Measurements from ENCODE around the gene DUSP11.
"Not testable (repeated sequence)": the region's sequence is repeated elsewhere in the genome, so short reads cannot be mapped to it uniquely, and the experiment has no call there.

DUSP11 gene

GRCh38 chr2:73764945-73765344 is 15.0 kb downstream of the DUSP11 start:
- Histone ChIP-seq H3K4me3 (replicated peaks; ENCODE audit: low read depth, low read length) (no peak overlapping the region), H3K27me3 (replicated peaks; ENCODE audit: control insufficient read depth, insufficient read depth, low read length) (no peaks in the 10 kb centered on the region), H3K36me3 (ENCODE audit: control insufficient read depth, insufficient read depth, low read length) (peaks cover 11% of the 10 kb centered on the region)
- TF ChIP-seq CTCF (IDR thresholded peaks at IDR 0.05; ENCODE audit: insufficient read depth, low read length, poor library complexity, severe bottlenecking) = no peak
- no peak for DNase-seq (ENCODE audit: extremely low read depth, insufficient read length)

GRCh38 chr2:73762571-73762970 is 17.3 kb downstream of the DUSP11 start:
- H3K36me3 ChIP-seq (ENCODE audit: control insufficient read depth, insufficient read depth, low read length) = peaks cover 8% of the 10 kb centered on the region
- no peak for TF ChIP-seq CTCF (IDR thresholded peaks at IDR 0.05; ENCODE audit: insufficient read depth, low read length, poor library complexity, severe bottlenecking)

GRCh38 chr2:73759904-73760303 is 20.0 kb downstream of the DUSP11 start:
- H3K36me3 ChIP-seq (ENCODE audit: control insufficient read depth, insufficient read depth, low read length) = peaks cover 6% of the 10 kb centered on the region
- no peak overlapping the region for H3K4me3 ChIP-seq (replicated peaks; ENCODE audit: low read depth, low read length)
- no peak for DNase-seq (ENCODE audit: extremely low read depth, insufficient read length)
- H3K27me3 ChIP-seq (replicated peaks; ENCODE audit: control insufficient read depth, insufficient read depth, low read length) = no peaks in the 10 kb centered on the region
- no peak for TF ChIP-seq CTCF (IDR thresholded peaks at IDR 0.05; ENCODE audit: insufficient read depth, low read length, poor library complexity, severe bottlenecking)

More at GRCh38 chr2:73762571-73762970, 17.3 kb downstream of the DUSP11 start:
- H3K4me3 ChIP-seq (replicated peaks; ENCODE audit: low read depth, low read length) = no peak overlapping the region
- H3K27me3 ChIP-seq (replicated peaks; ENCODE audit: control insufficient read depth, insufficient read depth, low read length) = no peaks in the 10 kb centered on the region
- DNase-seq (ENCODE audit: extremely low read depth, insufficient read length) = no peak

GRCh38 chr2:73759285-73759764 is 20.6 kb downstream of the DUSP11 start:
- no peak for TF ChIP-seq CTCF (IDR thresholded peaks at IDR 0.05; ENCODE audit: insufficient read depth, low read length, poor library complexity, severe bottlenecking)
- no peak for DNase-seq (ENCODE audit: extremely low read depth, insufficient read length)
- H3K4me3 ChIP-seq (replicated peaks; ENCODE audit: low read depth, low read length) = no peak overlapping the region
- H3K27me3 ChIP-seq (replicated peaks; ENCODE audit: control insufficient read depth, insufficient read depth, low read length) = no peaks in the 10 kb centered on the region
- peaks cover 4% of the 10 kb centered on the region for H3K36me3 ChIP-seq (ENCODE audit: control insufficient read depth, insufficient read depth, low read length)

- not testable (repeated sequence) for H3K27me3 ChIP-seq (replicated peaks; ENCODE audit: control insufficient read depth, insufficient read depth, low read length); DNase-seq (ENCODE audit: extremely low read depth, insufficient read length); H3K4me3 ChIP-seq (replicated peaks; ENCODE audit: low read depth, low read length); H3K36me3 ChIP-seq (ENCODE audit: control insufficient read depth, insufficient read depth, low read length)
Measured at GRCh38 chr2:73754332-73754731, 25.6 kb downstream of the DUSP11 start.

GRCh38 chr2:73749314-73749713 is 30.6 kb downstream of the DUSP11 start:
- no peak for DNase-seq (ENCODE audit: extremely low read depth, insufficient read length)
- no peak for TF ChIP-seq CTCF (IDR thresholded peaks at IDR 0.05; ENCODE audit: insufficient read depth, low read length, poor library complexity, severe bottlenecking)
- no peak overlapping the region for H3K4me3 ChIP-seq (replicated peaks; ENCODE audit: low read depth, low read length)
- no peaks in the 10 kb centered on the region for H3K27me3 ChIP-seq (replicated peaks; ENCODE audit: control insufficient read depth, insufficient read depth, low read length)
- H3K36me3 ChIP-seq (ENCODE audit: control insufficient read depth, insufficient read depth, low read length) = peaks cover 4% of the 10 kb centered on the region

All from GM06990 (cell line).